ENCODE data around the gene TNS3. TPM values are rescaled to one million over a fixed set of nuclear protein-coding genes. Genes with fewer than 3 reads are reported as not detected.

The TNS3 gene
- total RNA-seq, 3 donors from 2014 or later = 2.6 to 3.4 (median 3.2) TPM

DNA sequence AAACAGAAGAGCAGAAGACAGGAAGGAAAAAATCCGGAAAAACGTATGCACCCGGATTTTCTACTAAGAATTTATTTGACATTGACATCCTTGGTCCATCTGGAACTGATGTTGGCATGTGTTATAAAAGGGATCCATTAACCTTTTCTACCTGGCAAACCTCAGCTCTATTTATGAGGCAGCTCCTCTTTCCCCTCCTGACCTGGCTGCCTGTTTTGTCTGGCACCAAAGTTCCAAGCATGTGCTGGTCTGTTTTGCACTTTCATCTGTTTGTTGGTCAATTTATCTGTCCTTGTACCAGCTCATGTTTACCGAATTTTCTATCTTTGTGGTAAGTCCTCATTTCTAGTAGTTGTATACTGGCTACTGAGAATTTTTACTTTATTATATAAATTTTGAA lies 258.0 kb downstream of the TNS3 start:
- Mint-ChIP-seq H3K4me1 (ENCODE audit: low read depth) (no peaks in the 10 kb centered on the region), H3K36me3 (ENCODE audit: insufficient read depth) (no peaks in the 10 kb centered on the region), H3K9me3 (no peaks in the 10 kb centered on the region), H3K27me3 (ENCODE audit: low read depth) (no peaks in the 10 kb centered on the region), H3K4me3 (no peak overlapping the region)
- DNase-seq (no peak), ATAC-seq (no peak)

- Mint-ChIP-seq H3K4me1 (ENCODE audit: low read depth) (no peaks in the 10 kb centered on the region), H3K4me3 (no peak overlapping the region), H3K36me3 (ENCODE audit: insufficient read depth) (no peaks in the 10 kb centered on the region), H3K27me3 (ENCODE audit: low read depth) (no peaks in the 10 kb centered on the region), H3K9me3 (no peaks in the 10 kb centered on the region)
- no peak for ATAC-seq
- DNase-seq = no peak
Measured at GRCh38 chr7:47322731-47323130, 259.2 kb downstream of the TNS3 start.

DNA sequence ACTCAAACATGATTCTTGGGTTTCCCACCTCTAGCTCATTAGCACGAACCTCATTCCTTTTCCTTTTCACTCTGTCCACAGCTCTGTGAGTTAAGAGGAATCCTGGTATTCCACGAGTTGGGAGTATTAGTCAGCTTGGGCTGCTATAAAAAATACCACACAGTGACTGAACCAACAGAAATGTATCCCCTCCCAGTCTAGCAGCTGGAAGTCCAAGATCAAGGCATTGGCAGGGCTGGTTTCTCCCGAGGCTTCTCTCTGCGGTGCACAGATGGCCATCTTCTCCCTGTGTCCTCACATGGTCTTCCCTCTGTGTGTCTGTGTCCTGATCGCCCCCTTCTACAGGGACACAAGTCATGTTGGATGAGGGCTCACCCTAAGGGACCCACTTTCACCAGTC lies 261.6 kb downstream of the TNS3 start:
- ATAC-seq (no peak), DNase-seq (no peak)
- H3K4me1 Mint-ChIP-seq (ENCODE audit: low read depth) = no peaks in the 10 kb centered on the region
- H3K36me3 Mint-ChIP-seq (ENCODE audit: insufficient read depth) = no peaks in the 10 kb centered on the region
- H3K4me3 Mint-ChIP-seq = no peak overlapping the region
- no peaks in the 10 kb centered on the region for H3K27me3 Mint-ChIP-seq (ENCODE audit: low read depth)
- H3K9me3 Mint-ChIP-seq = peaks cover 3% of the 10 kb centered on the region

- DNase-seq (no peak), ATAC-seq (no peak)
- Mint-ChIP-seq H3K9me3 (peaks cover 3% of the 10 kb centered on the region), H3K36me3 (ENCODE audit: insufficient read depth) (no peaks in the 10 kb centered on the region), H3K27me3 (ENCODE audit: low read depth) (no peaks in the 10 kb centered on the region), H3K4me3 (no peak overlapping the region), H3K4me1 (ENCODE audit: low read depth) (no peaks in the 10 kb centered on the region)
Measured at GRCh38 chr7:47318395-47319182, 263.3 kb downstream of the TNS3 start.

DNA sequence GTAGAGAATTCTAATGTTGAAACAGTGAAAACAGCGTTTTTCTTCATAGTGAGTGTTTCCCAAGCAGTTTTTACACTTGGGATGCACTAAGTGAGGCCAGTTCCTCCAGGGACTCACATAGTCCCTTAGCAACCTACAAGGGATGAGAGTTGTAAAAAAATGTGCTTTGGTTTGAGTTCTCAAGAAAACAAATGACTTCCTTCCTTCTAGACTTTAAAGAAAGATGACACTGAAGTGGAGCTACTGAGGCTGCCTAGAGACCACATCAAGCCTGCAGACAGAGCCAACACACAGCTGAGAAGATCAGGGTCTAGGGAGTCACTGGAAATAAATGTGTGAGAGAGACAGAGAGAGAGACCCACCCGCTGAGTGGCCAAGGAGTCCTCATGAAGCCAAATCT lies 264.4 kb downstream of the TNS3 start:
- no peaks in the 10 kb centered on the region for H3K4me1 Mint-ChIP-seq (ENCODE audit: low read depth)
- ATAC-seq (no peak), DNase-seq (no peak)
- H3K36me3 Mint-ChIP-seq (ENCODE audit: insufficient read depth) = no peaks in the 10 kb centered on the region
- H3K4me3 Mint-ChIP-seq = no peak overlapping the region
- H3K27me3 Mint-ChIP-seq (ENCODE audit: low read depth) = no peaks in the 10 kb centered on the region
- H3K9me3 Mint-ChIP-seq = peaks cover 3% of the 10 kb centered on the region

GRCh38 chr7:47314728-47315607 lies 266.9 kb downstream of the TNS3 start:
- H3K4me3 Mint-ChIP-seq = no peak overlapping the region
- ATAC-seq = no peak
- no peaks in the 10 kb centered on the region for H3K4me1 Mint-ChIP-seq (ENCODE audit: low read depth)
- H3K36me3 Mint-ChIP-seq (ENCODE audit: insufficient read depth) = no peaks in the 10 kb centered on the region
- no peak for DNase-seq
- H3K9me3 Mint-ChIP-seq = peaks cover 6% of the 10 kb centered on the region
- no peaks in the 10 kb centered on the region for H3K27me3 Mint-ChIP-seq (ENCODE audit: low read depth)

DNA sequence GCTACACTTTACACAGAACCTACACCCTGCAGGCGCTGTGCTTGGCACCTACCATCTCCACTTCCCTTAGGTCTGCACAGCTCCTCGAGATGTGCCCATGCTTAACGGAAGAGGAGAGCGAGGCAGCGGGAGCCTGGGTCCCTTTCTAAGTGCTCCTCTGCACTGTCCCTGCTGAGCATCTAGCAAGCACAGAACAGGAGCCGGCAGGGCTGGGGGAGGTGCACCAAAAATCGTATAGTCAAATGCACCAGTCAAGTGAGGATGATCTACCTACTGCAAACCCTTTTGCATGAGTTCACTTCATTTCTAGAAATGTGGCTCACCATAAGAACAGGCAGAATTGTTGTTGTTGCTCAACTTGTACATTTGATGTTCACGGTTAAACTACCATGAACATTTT lies 267.7 kb downstream of the TNS3 start:
- no peak for ATAC-seq

DNA sequence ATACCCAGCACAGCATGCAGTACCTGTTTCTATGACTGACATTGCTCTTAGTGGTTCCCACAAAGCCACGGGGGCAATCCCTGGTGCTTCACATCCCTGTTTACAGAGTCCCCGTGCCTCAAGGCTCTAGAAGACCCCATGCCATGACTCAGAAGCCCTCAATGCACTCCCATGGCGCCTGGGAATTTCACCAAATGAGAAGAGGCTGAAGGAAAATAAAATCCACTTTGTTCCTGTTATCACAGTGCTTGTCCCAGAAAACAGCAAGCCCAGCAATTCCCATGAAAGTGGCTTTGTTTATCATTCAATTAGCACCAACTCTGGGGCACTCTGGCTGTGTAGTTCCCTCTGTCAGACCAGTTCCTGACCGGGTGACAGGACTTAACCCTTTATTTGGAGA lies 268.3 kb downstream of the TNS3 start:
- no peaks in the 10 kb centered on the region for H3K36me3 Mint-ChIP-seq (ENCODE audit: insufficient read depth)
- no peak overlapping the region for H3K4me3 Mint-ChIP-seq
- no peaks in the 10 kb centered on the region for H3K4me1 Mint-ChIP-seq (ENCODE audit: low read depth)
- ATAC-seq (no peak), DNase-seq (no peak)
- H3K27me3 Mint-ChIP-seq (ENCODE audit: low read depth) = no peaks in the 10 kb centered on the region
- H3K9me3 Mint-ChIP-seq = peaks cover 6% of the 10 kb centered on the region

More for the DNA sequence above, 267.7 kb downstream of the TNS3 start:
- no peak for DNase-seq
- H3K4me3 Mint-ChIP-seq = no peak overlapping the region
- peaks cover 6% of the 10 kb centered on the region for H3K9me3 Mint-ChIP-seq
- H3K36me3 Mint-ChIP-seq (ENCODE audit: insufficient read depth) = no peaks in the 10 kb centered on the region
- H3K4me1 Mint-ChIP-seq (ENCODE audit: low read depth) = no peaks in the 10 kb centered on the region
- no peaks in the 10 kb centered on the region for H3K27me3 Mint-ChIP-seq (ENCODE audit: low read depth)

DNA sequence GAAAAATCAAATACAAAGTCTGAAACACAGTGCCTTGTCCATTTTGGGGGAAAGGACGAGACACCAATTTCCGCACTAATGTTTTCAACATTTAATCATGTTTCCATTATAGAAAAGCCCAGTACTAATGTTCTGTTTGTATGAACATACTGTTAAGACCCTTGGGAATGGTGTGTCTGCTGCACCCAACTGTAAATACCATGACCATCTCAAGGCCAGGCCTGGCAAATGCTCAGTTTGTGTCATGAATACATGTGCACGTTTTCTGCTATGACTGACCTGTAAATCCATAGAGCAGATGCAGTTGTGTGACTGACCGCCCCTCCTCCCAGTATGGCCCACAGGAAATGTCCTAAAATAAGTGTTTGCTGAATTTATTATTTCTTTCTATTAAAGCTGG lies 270.0 kb downstream of the TNS3 start:
- ATAC-seq = no peak
- Mint-ChIP-seq H3K4me1 (ENCODE audit: low read depth) (no peaks in the 10 kb centered on the region), H3K4me3 (no peak overlapping the region), H3K9me3 (peaks cover 6% of the 10 kb centered on the region), H3K36me3 (ENCODE audit: insufficient read depth) (no peaks in the 10 kb centered on the region), H3K27me3 (ENCODE audit: low read depth) (no peaks in the 10 kb centered on the region)
- DNase-seq = no peak

GRCh38 chr7:47310020-47310419 lies 271.9 kb downstream of the TNS3 start:
- ATAC-seq (no peak), DNase-seq (no peak)
- Mint-ChIP-seq H3K4me1 (ENCODE audit: low read depth) (no peaks in the 10 kb centered on the region), H3K4me3 (no peak overlapping the region), H3K27me3 (ENCODE audit: low read depth) (no peaks in the 10 kb centered on the region), H3K9me3 (peaks cover 3% of the 10 kb centered on the region), H3K36me3 (ENCODE audit: insufficient read depth) (no peaks in the 10 kb centered on the region)

DNA sequence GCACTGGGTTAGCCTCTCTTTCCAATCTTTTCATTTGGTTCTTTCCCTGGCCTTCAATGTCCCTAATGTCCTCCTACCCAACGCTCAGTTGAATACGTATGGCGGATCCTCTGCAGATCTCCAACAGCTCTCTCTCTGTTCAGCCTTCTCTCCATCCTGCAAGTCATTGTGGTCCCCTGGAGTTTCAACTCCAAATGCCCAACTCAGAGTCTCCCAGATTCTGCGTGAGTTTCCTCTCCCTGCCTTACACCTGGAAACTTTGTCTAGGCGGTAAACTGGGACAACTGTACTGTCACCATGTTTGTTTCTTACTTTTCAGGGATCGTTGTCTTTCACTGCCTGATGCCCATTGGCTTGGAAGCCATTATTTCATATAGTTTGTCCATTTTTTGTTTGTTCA lies 273.1 kb downstream of the TNS3 start:
- H3K36me3 Mint-ChIP-seq (ENCODE audit: insufficient read depth) = no peaks in the 10 kb centered on the region
- H3K9me3 Mint-ChIP-seq = peaks cover 3% of the 10 kb centered on the region
- H3K4me3 Mint-ChIP-seq = no peak overlapping the region
- DNase-seq (no peak), ATAC-seq (no peak)
- H3K27me3 Mint-ChIP-seq (ENCODE audit: low read depth) = no peaks in the 10 kb centered on the region
- H3K4me1 Mint-ChIP-seq (ENCODE audit: low read depth) = no peaks in the 10 kb centered on the region

DNA sequence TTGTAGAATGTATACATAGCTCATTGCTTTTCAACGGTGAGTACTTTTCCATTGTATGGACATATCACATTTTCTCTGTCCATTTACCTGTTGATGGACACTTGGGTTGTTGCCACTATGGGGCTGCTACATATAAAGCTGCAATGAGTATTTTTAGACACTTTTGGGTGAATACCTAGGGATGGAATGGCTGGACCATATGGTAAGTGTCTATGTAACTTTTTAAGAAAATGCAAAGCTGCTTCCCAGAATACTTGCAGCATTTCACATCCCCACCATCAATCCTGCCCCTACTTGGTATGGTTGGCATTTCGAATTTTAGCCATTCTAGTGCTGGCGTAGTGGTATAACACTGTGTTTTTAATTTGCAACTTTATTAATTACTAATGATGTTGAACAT lies 274.6 kb downstream of the TNS3 start:
- DNase-seq (no peak), ATAC-seq (no peak)
- H3K36me3 Mint-ChIP-seq (ENCODE audit: insufficient read depth) = no peaks in the 10 kb centered on the region
- no peaks in the 10 kb centered on the region for H3K27me3 Mint-ChIP-seq (ENCODE audit: low read depth)
- H3K4me3 Mint-ChIP-seq = no peak overlapping the region
- no peaks in the 10 kb centered on the region for H3K4me1 Mint-ChIP-seq (ENCODE audit: low read depth)
- H3K9me3 Mint-ChIP-seq = peaks cover 3% of the 10 kb centered on the region

DNA sequence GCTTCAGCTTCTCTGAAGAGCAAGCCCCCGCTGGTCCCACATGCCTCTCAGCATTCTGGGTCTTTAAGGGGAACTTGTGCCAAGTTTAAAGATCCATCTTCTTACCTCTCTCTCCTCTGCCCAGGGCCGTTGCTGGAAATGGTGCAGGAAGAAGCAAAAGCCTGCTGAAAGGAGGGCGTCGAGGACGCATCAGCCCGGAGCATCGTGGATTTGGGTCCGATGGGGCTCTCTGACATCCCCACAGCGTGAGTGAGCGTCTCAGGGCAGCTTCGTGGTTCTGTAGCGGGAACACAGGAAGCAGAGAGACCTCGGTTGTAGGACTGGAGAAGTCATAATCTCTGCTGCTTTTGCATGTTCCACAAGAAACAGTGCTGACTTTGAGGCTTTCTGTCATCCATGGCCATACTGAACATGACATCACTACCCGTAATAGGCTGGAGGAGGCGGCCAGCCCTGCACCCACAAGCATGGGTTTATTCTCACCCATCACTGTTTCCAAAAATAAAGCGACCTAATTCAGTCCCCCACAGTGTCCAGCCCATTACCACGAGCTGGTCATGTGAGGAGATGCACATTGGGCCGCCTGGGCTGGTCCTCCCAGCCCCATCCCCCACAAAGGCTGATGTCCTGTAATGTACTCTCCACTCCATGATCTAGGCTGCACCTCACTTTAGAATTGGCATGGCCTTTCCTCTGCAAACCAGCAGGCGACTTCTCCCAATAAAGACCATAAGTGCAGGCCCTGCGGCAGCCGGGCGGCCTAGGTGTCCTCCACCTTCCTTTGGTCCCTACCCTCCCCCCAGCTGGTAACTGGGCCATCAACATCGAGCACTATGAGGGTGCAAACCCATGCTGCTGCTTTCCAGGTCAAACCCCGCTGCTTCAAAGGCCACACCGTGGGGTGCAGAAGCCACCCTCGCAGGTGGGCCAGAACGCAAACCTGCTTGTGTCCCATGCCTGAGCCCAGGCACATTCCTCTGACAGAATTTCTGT lies 276.9 kb downstream of the TNS3 start:
- no peak for ATAC-seq
- no peak overlapping the region for H3K4me3 Mint-ChIP-seq
- H3K4me1 Mint-ChIP-seq (ENCODE audit: low read depth) = no peaks in the 10 kb centered on the region
- no peaks in the 10 kb centered on the region for H3K27me3 Mint-ChIP-seq (ENCODE audit: low read depth)
- no peaks in the 10 kb centered on the region for H3K36me3 Mint-ChIP-seq (ENCODE audit: insufficient read depth)
- DNase-seq = no peak
- H3K9me3 Mint-ChIP-seq = no peaks in the 10 kb centered on the region
